Panc1 (cell line): ENCODE data around the gene KLF15. TPM values are rescaled to one million over a fixed set of nuclear protein-coding genes. Genes with fewer than 3 reads are reported as not detected.

Source experiments
- ATAC-seq: fragments of 200-7000 bp; cut with Tn5 transposase; 2 replicates; pipeline ENCODE4 v1.9.1; 2020; ENCODE audit warnings: mild to moderate bottlenecking, moderate library complexity
- BruUV-seq: library from RNA; stranded (reverse); fragments of 400-500 nt; replicated peaks from 2 replicates; lab custom pipeline; 2021; lab: Mats Ljungman, UMichigan
- CTCF ChIA-PET: fragments of 300-600 bp; sonication (Branson Sonifier 250); formaldehyde crosslinking; loops from one replicate; lab custom pipeline; 2022; ENCODE audit warnings: antibody characterized with exemption; lab: Charles Lee
- POLR2A ChIA-PET: fragments of 300-600 bp; sonication (Branson Sonifier 250); formaldehyde crosslinking; loops from one replicate; lab custom pipeline; 2022; ENCODE audit warnings: antibody characterized with exemption; lab: Charles Lee
- DNase-seq: peaks from one replicate; pipeline ENCODE4 v3.0.0-alpha.2; 2010; ENCODE audit warnings: low read depth, low spot score
- H3K27ac ChIP-seq: 2 replicates; pipeline ENCODE4 v1.5.1; 2011; ENCODE audit warnings: mild to moderate bottlenecking, low read length, inconsistent platforms
- H3K27me3 ChIP-seq: fragments of 200-500 bp; sonication (Bioruptor generic); 2 replicates; pipeline ENCODE4 v1.6.0; 2014; ENCODE audit warnings: low read length, inconsistent platforms; ENCODE audit not compliant: control insufficient read depth, insufficient read depth
- H3K36me3 ChIP-seq: fragments of 200-500 bp; sonication (Bioruptor generic); 2 replicates; pipeline ENCODE4 v1.5.1; 2014; ENCODE audit warnings: inconsistent platforms, mild to moderate bottlenecking, low read length, moderate library complexity; ENCODE audit not compliant: control insufficient read depth, insufficient read depth
- H3K4me1 ChIP-seq: 2 replicates; pipeline ENCODE4 v1.5.1; 2011; ENCODE audit warnings: inconsistent platforms, mild to moderate bottlenecking, low read length, moderate library complexity; ENCODE audit not compliant: control insufficient read depth, insufficient read depth
- H3K4me3 ChIP-seq, 2 experiments: 2 replicates each; pipeline ENCODE4 v1.5.1; 2011 to 2012; ENCODE audit warnings: low read depth in 2 of 2, low read length in 2 of 2, mild to moderate bottlenecking in 2 of 2, inconsistent platforms in 1 of 2, moderate library complexity in 1 of 2
- H3K9me3 ChIP-seq: fragments of 200-500 bp; sonication (Bioruptor generic); 2 replicates; pipeline ENCODE4 v1.5.1; 2014; ENCODE audit warnings: low read depth, mild to moderate bottlenecking, inconsistent platforms, low read length, moderate library complexity; ENCODE audit not compliant: control insufficient read depth, insufficient read depth
- CTCF ChIP-seq: fragments of 450-650 bp; IDR thresholded peaks from 2 replicates; pipeline ENCODE4 v1.5.1; 2017; ENCODE audit warnings: mild to moderate bottlenecking
- POLR2AphosphoS5 ChIP-seq: IDR thresholded peaks from 2 replicates; pipeline ENCODE4 v1.6.1; 2012; ENCODE audit warnings: mild to moderate bottlenecking, low read depth, low read length, moderate library complexity
- SIN3A ChIP-seq: IDR thresholded peaks from 2 replicates; pipeline ENCODE4 v1.6.1; 2012; ENCODE audit warnings: low read depth, mild to moderate bottlenecking, low read length, moderate library complexity, borderline replicate concordance; ENCODE audit not compliant: insufficient read depth
- TCF7L2 ChIP-seq: IDR thresholded peaks from 2 replicates; pipeline ENCODE4 v1.6.1; 2011; ENCODE audit warnings: mild to moderate bottlenecking, low read depth, low read length, inconsistent platforms
- in situ Hi-C: cut with HindIII; loops from 2 replicates; pipeline ENCODE4 v1.10.0; 2016; ENCODE audit warnings: low sequenced_read_pairs, low pct_unique_long_range_greater_than_20kb
- intact Hi-C: fragments of 100-400 bp; cut with micrococcal nuclease; formaldehyde crosslinking; loops from one replicate; pipeline ENCODE4 v1.10.0; 2022; ENCODE audit not compliant: unreplicated experiment
- total RNA-seq: library from RNA; stranded (reverse); gene quantifications from one replicate; pipeline ENCODE4 v1.2.1, GENCODE V29; 2021; ENCODE audit not compliant: unreplicated experiment
- TF ChIP-seq, protein P1 (sequence below), 2 experiments: IDR thresholded peaks; 2 replicates each; pipeline ENCODE4 v1.6.1; 2011 to 2012; ENCODE audit warnings: low read depth in 2 of 2, control low read depth in 1 of 2, low read length in 1 of 2, mild to moderate bottlenecking in 1 of 2, moderate library complexity in 1 of 2; ENCODE audit not compliant: insufficient read depth in 1 of 2

KLF15 gene
- total RNA-seq, 1 experiment from 2014 or later: 0.10 TPM

- H3K4me1 ChIP-seq: no peaks in the 10 kb centered on the region; the same call in 1 of the 2 replicates
- no peaks in the 10 kb centered on the region for H3K9me3 ChIP-seq
- H3K4me3 ChIP-seq: no peak overlapping the region
- ChIA-PET CTCF (no interaction called here), POLR2A (no interaction called here)
- ATAC-seq (no peak; the same call in 1 of the 2 replicates), DNase-seq (no peak)
- in situ Hi-C loops: no loop called here
- TF ChIP-seq SIN3A (no peak), CTCF (no peak), POLR2AphosphoS5 (no peak), TCF7L2 (no peak)
- TF ChIP-seq, protein P1, sequence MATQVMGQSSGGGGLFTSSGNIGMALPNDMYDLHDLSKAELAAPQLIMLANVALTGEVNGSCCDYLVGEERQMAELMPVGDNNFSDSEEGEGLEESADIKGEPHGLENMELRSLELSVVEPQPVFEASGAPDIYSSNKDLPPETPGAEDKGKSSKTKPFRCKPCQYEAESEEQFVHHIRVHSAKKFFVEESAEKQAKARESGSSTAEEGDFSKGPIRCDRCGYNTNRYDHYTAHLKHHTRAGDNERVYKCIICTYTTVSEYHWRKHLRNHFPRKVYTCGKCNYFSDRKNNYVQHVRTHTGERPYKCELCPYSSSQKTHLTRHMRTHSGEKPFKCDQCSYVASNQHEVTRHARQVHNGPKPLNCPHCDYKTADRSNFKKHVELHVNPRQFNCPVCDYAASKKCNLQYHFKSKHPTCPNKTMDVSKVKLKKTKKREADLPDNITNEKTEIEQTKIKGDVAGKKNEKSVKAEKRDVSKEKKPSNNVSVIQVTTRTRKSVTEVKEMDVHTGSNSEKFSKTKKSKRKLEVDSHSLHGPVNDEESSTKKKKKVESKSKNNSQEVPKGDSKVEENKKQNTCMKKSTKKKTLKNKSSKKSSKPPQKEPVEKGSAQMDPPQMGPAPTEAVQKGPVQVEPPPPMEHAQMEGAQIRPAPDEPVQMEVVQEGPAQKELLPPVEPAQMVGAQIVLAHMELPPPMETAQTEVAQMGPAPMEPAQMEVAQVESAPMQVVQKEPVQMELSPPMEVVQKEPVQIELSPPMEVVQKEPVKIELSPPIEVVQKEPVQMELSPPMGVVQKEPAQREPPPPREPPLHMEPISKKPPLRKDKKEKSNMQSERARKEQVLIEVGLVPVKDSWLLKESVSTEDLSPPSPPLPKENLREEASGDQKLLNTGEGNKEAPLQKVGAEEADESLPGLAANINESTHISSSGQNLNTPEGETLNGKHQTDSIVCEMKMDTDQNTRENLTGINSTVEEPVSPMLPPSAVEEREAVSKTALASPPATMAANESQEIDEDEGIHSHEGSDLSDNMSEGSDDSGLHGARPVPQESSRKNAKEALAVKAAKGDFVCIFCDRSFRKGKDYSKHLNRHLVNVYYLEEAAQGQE (IDR thresholded peaks at IDR 0.05; ENCODE audit: insufficient read depth in 1 of 2, low read depth in 2 of 2, low read length in 1 of 2): no peak
- H3K27ac ChIP-seq: no peak overlapping the region
- no peaks in the 10 kb centered on the region for H3K36me3 ChIP-seq
- no TSS peak for BruUV-seq
- intact Hi-C loops: no loop called here
- H3K27me3 ChIP-seq: peaks cover 3% of the 10 kb centered on the region
Observed at GRCh38 chr3:126340943-126341754, 16.1 kb downstream of the KLF15 start.

DNA sequence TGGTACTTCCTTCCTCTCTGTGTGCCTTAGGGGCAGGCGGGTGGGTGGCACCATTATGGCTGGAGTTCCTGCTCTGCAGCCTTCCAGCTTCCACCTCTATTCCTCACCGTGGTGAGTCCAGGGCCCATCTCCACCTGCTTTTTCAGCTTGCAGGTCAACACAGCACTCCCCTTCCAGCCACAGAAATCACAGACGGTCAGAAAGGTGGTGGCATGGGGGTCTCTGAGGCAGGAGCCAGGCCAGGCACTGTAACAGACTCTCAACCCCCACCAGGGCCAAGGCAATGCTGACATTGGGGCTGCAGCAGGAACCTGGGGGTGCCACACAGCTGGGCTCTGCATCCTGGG, 16.6 kb downstream of the KLF15 start:
- no peaks in the 10 kb centered on the region for H3K36me3 ChIP-seq
- H3K27ac ChIP-seq: no peak overlapping the region
- TF ChIP-seq, protein P1 (IDR thresholded peaks at IDR 0.05; ENCODE audit: insufficient read depth in 1 of 2, low read depth in 2 of 2, low read length in 1 of 2): no peak
- no peak for TF ChIP-seq CTCF
- TF ChIP-seq TCF7L2: no peak
- TF ChIP-seq SIN3A: no peak
- in situ Hi-C loops (no loop called here), intact Hi-C loops (no loop called here)
- ATAC-seq (no peak), DNase-seq (no peak)
- ChIA-PET CTCF (no interaction called here), POLR2A (no interaction called here)
- no peaks in the 10 kb centered on the region for H3K9me3 ChIP-seq
- BruUV-seq: no TSS peak
- H3K27me3 ChIP-seq: peaks cover 3% of the 10 kb centered on the region
- H3K4me1 ChIP-seq: no peaks in the 10 kb centered on the region; the same call in 1 of the 2 replicates
- no peak overlapping the region for H3K4me3 ChIP-seq
